ENCODE results near the gene CGB2.
A peak's percentile ranks its signal among the peaks of the same experiment; 100 is the strongest.

Gene CGB2

DNA sequence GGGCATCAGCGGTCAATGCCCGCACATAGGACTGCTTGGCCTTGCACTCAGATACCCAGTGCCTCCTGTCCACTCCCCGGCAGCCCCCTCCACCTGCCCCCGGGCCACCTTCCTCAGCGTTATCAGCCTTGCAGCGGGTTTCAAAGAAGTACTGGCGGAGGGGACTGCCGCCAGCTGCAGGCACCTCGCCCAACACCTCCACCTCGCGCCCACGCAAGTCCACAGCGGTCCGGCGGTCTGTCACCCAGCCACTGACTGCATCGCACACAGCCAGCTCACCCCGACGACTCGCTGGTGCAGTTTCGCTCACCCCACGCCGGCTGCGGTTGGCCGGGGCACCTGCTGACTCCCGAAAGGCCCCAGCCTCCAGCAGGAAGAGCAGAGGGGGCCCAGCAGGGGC, 29.8 kb downstream of the CGB2 start:
- H3K27me3 ChIP-seq (replicated peaks; ENCODE audit: control insufficient read depth, insufficient read depth, low read length) = peaks cover 4% of the 10 kb centered on the region; the same call in 1 of the 2 replicates
- H3K36me3 ChIP-seq (ENCODE audit: control insufficient read depth, insufficient read depth, low read length) = no peaks in the 10 kb centered on the region
- peak; percentile 50 for DNase-seq (ENCODE audit: extremely low read depth, insufficient read length)
- TF ChIP-seq, protein P1, sequence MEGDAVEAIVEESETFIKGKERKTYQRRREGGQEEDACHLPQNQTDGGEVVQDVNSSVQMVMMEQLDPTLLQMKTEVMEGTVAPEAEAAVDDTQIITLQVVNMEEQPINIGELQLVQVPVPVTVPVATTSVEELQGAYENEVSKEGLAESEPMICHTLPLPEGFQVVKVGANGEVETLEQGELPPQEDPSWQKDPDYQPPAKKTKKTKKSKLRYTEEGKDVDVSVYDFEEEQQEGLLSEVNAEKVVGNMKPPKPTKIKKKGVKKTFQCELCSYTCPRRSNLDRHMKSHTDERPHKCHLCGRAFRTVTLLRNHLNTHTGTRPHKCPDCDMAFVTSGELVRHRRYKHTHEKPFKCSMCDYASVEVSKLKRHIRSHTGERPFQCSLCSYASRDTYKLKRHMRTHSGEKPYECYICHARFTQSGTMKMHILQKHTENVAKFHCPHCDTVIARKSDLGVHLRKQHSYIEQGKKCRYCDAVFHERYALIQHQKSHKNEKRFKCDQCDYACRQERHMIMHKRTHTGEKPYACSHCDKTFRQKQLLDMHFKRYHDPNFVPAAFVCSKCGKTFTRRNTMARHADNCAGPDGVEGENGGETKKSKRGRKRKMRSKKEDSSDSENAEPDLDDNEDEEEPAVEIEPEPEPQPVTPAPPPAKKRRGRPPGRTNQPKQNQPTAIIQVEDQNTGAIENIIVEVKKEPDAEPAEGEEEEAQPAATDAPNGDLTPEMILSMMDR (IDR thresholded peaks at IDR 0.05; ENCODE audit: insufficient read depth, low read length, poor library complexity, severe bottlenecking) = no peak
- H3K4me3 ChIP-seq (replicated peaks; ENCODE audit: low read depth, low read length) = no peak overlapping the region

DNA sequence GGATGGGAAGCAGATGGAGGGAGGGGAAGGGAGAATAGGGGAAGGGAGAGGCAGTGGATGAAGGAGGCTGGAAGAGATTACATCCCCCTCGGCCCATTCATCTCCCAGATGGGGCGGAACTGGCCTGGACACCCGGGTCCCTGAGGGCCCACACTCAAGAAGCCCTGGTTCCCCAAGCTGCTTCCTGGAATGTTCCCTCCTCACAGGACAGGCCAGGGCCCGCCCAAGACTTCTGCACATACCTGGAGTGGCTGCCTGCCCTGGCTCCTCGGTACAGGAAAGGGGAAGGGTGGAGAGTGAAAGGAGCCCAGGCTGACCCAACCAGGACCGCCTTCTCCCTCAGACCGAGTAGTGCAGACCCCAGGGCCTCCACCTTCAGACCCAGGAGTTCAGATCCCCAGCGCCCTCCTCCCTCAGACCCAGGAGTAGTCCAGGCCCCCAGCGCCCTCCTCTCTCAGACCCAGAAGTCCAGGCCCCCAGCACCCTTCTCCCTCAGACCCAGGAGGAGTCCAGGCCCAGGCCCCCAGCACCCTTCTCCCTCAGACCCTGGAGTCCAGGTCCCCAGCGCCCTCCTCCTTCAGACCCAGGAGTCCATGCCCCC, 32.4 kb downstream of the CGB2 start:
- Histone ChIP-seq H3K4me3 (replicated peaks; ENCODE audit: low read depth, low read length) (no peak overlapping the region), H3K27me3 (replicated peaks; ENCODE audit: control insufficient read depth, insufficient read depth, low read length) (no peaks in the 10 kb centered on the region; the same call in 1 of the 2 replicates), H3K36me3 (ENCODE audit: control insufficient read depth, insufficient read depth, low read length) (no peaks in the 10 kb centered on the region)
- TF ChIP-seq, protein P1 (IDR thresholded peaks at IDR 0.05; ENCODE audit: insufficient read depth, low read length, poor library complexity, severe bottlenecking) = no peak
- no peak for DNase-seq (ENCODE audit: extremely low read depth, insufficient read length)

DNA sequence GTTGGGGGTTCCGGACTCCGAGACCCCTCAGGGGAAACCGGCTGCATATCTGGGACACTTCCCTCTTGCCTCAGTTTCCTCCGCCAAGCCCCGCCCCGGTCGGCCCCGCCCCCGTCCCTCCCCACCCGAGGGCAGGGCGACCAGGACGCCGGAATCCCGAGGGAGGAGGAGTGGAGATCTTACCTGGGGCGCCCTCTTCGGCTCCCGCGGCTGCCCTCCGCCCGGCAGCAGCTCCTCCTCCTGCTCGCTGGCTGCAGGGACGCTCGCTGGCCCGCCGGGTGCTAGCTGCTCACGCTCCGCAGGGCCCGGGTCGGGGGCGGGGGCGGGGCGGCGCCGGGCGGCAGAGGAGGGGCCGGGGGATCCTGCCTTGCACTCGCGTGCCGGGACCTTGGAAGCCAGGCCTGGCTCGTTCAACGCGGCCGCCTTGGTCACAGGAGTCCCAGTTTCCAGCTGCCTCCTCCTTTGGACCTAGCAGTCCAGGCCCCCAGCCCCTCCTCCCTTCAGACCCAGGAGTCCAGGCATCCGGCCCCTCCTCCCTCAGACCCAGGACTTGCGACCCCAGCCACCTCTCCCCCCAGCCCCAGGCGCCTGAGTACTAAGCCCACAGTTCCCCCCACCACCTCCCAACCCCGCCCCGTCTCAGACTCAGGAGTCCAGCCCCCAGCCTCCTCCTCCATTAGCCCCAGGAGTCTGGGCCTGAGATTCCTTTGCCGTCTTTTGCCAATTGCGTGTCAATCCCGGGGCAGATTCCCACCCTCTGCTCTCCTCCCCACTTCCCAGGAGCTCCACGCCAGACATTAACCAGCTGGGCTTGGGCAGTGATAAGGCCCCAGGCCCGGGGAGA, 33.3 kb downstream of the CGB2 start, which contains the start of gene NTF4:
Gene NTF4, minus strand, starts transcription at position 51 of the 844 bp plus-strand sequence. CDS start 2,821 bp downstream, outside the sequence.
- Histone ChIP-seq H3K27me3 (replicated peaks; ENCODE audit: control insufficient read depth, insufficient read depth, low read length) (no peaks in the 10 kb centered on the region; the same call in 1 of the 2 replicates), H3K4me3 (replicated peaks; ENCODE audit: low read depth, low read length) (no peak within 1 kb of the TSS), H3K36me3 (ENCODE audit: control insufficient read depth, insufficient read depth, low read length) (no peaks in the 10 kb centered on the region)
- no peak for DNase-seq (ENCODE audit: extremely low read depth, insufficient read length)
- TF ChIP-seq, protein P1 (IDR thresholded peaks at IDR 0.05; ENCODE audit: insufficient read depth, low read length, poor library complexity, severe bottlenecking) = no peak

DNA sequence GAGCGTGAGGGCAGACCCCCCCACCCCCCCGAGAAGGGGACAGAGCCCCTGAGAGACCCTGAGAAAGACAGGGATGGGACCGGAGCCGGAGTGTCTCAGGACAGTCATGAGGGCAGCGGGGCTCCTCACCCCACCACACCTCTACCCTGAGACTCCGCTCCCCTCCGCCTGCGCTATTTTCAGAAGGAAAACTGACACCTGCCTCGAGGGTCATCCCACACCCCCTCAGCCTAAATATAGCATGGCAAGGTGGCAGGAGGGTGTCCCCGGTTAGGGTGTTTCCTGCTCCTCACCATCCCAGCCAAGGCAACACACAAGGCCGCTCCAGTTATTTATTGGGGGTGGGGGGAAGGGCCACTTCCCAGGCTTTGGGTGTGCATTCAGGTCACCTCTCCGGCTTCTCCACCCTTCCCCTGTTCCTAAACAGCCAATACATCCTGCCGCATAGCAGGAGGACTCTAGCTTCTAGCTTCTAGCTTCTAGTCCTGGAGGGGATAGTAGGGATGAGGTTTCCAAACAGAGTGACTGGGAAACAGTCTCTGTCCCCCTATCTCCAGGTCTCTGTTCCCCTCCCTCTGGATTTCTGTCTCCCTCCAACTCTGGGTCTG, 34.3 kb downstream of the CGB2 start:
- Histone ChIP-seq H3K27me3 (replicated peaks; ENCODE audit: control insufficient read depth, insufficient read depth, low read length) (no peaks in the 10 kb centered on the region; the same call in 1 of the 2 replicates), H3K4me3 (replicated peaks; ENCODE audit: low read depth, low read length) (no peak overlapping the region), H3K36me3 (ENCODE audit: control insufficient read depth, insufficient read depth, low read length) (no peaks in the 10 kb centered on the region)
- TF ChIP-seq, protein P1 (IDR thresholded peaks at IDR 0.05; ENCODE audit: insufficient read depth, low read length, poor library complexity, severe bottlenecking) = no peak
- no peak for DNase-seq (ENCODE audit: extremely low read depth, insufficient read length)

DNA sequence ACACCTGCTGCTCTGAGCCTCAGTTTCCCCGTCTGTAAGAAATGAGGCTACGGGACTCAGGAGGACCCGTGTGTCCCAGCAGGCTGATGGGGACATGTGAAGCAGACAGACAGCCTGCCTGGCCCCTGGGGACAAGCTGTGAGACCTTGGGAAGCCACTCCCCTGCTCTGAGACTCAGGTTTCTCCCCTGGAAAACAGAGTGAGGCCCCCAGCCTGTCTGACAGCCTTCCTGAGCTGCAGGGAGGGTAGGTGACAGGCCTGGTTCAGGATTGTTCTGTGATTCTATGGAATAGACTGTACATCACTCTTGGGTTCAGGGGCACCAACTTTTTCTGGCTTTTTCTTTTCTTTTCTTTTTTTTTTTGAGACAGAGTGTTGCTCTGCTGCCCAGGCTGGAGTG, 35.9 kb downstream of the CGB2 start:
- TF ChIP-seq, protein P1 (IDR thresholded peaks at IDR 0.05; ENCODE audit: insufficient read depth, low read length, poor library complexity, severe bottlenecking) = no peak
- DNase-seq (ENCODE audit: extremely low read depth, insufficient read length) = no peak
- Histone ChIP-seq H3K27me3 (replicated peaks; ENCODE audit: control insufficient read depth, insufficient read depth, low read length) (no peaks in the 10 kb centered on the region; the same call in 1 of the 2 replicates), H3K36me3 (ENCODE audit: control insufficient read depth, insufficient read depth, low read length) (no peaks in the 10 kb centered on the region), H3K4me3 (replicated peaks; ENCODE audit: low read depth, low read length) (no peak overlapping the region)

Data from GM06990 (cell line).